MCF 10A (cell line): ENCODE data around the gene GMCL2. TPM values are rescaled to one million over a fixed set of nuclear protein-coding genes. Genes with fewer than 3 reads are reported as not detected.

Source experiments
- BruUV-seq: library from RNA; stranded (reverse); fragments of 400-500 nt; replicated peaks from 2 replicates; lab custom pipeline; 2021; lab: Mats Ljungman, UMichigan
- CTCF ChIA-PET: fragments of 300-600 bp; sonication (Branson Sonifier 250); formaldehyde crosslinking; extraction: SDS; loops from one replicate; lab custom pipeline; 2021; ENCODE audit warnings: antibody characterized with exemption, inconsistent platforms; lab: Yijun Ruan, JAX
- POLR2A ChIA-PET: fragments of 300-600, 350-650 bp; sonication (Branson Sonifier 250); formaldehyde crosslinking; extraction: SDS; loops from one replicate; lab custom pipeline; 2020; ENCODE audit warnings: antibody characterized with exemption, inconsistent platforms; lab: Yijun Ruan, JAX
- DNase-seq: peaks from one replicate; pipeline ENCODE4 v3.0.0-alpha.2; 2018; ENCODE audit not compliant: unreplicated experiment
- H3K27ac Mint-ChIP-seq: one replicate; pipeline ENCODE4 v1.8.0; 2022; ENCODE audit warnings: mild to moderate bottlenecking, low read depth, mixed read lengths; ENCODE audit not compliant: unreplicated experiment
- H3K27me3 Mint-ChIP-seq: one replicate; pipeline ENCODE4 v1.8.0; 2022; ENCODE audit warnings: mixed read lengths; ENCODE audit not compliant: insufficient read depth, unreplicated experiment
- H3K36me3 Mint-ChIP-seq: one replicate; pipeline ENCODE4 v1.8.0; 2022; ENCODE audit warnings: mild to moderate bottlenecking, moderate library complexity, mixed read lengths; ENCODE audit not compliant: insufficient read depth, unreplicated experiment
- H3K4me1 Mint-ChIP-seq: one replicate; pipeline ENCODE4 v1.8.0; 2022; ENCODE audit warnings: mixed read lengths; ENCODE audit not compliant: insufficient read depth, unreplicated experiment
- H3K4me3 Mint-ChIP-seq: one replicate; pipeline ENCODE4 v1.8.0; 2022; ENCODE audit warnings: mild to moderate bottlenecking, moderate library complexity, mixed read lengths; ENCODE audit not compliant: unreplicated experiment
- H3K9me3 Mint-ChIP-seq: one replicate; pipeline ENCODE4 v1.8.0; 2022; ENCODE audit warnings: mixed read lengths; ENCODE audit not compliant: unreplicated experiment
- intact Hi-C: fragments of 100-400 bp; cut with micrococcal nuclease; formaldehyde crosslinking; loops from 2 replicates; pipeline ENCODE4 v1.14.1; 2022
- total RNA-seq: library from RNA; stranded (reverse); gene quantifications from 2 replicates; pipeline ENCODE4 v1.2.3, GENCODE V29; 2022
- TF ChIP-seq, protein P1 (sequence below): fragments of 200-600 bp; IDR thresholded peaks from one replicate; pipeline ENCODE4 v1.8.0; 2022; ENCODE audit warnings: antibody characterized with exemption, mild to moderate bottlenecking; ENCODE audit not compliant: unreplicated experiment

The GMCL2 gene
- total RNA-seq, 1 experiment from 2014 or later, result not detected

GRCh38 chr5:178206166-178207101 lies 19.3 kb upstream of the GMCL2 start:
- TSS peak; percentile 28 for BruUV-seq
- H3K4me1 Mint-ChIP-seq, result peaks cover 40% of the 10 kb centered on the region
- H3K27me3 Mint-ChIP-seq, result no peaks in the 10 kb centered on the region
- peak overlapping the region; percentile 99 for H3K4me3 Mint-ChIP-seq
- POLR2A ChIA-PET, result interaction anchor here (0.5 to 4.9 kb wide), 16 partner anchors 8 to 1201 kb away, joined by 3 to 44 read pairs (median 4); partner anchors contain the start of genes NHP2 and PHYKPL
- TF ChIP-seq, protein P1, sequence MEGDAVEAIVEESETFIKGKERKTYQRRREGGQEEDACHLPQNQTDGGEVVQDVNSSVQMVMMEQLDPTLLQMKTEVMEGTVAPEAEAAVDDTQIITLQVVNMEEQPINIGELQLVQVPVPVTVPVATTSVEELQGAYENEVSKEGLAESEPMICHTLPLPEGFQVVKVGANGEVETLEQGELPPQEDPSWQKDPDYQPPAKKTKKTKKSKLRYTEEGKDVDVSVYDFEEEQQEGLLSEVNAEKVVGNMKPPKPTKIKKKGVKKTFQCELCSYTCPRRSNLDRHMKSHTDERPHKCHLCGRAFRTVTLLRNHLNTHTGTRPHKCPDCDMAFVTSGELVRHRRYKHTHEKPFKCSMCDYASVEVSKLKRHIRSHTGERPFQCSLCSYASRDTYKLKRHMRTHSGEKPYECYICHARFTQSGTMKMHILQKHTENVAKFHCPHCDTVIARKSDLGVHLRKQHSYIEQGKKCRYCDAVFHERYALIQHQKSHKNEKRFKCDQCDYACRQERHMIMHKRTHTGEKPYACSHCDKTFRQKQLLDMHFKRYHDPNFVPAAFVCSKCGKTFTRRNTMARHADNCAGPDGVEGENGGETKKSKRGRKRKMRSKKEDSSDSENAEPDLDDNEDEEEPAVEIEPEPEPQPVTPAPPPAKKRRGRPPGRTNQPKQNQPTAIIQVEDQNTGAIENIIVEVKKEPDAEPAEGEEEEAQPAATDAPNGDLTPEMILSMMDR, result no peak
- intact Hi-C loops, result no loop called here
- CTCF ChIA-PET, result interaction anchor here (0.6 to 1.7 kb wide), 9 partner anchors 20 to 366 kb away, joined by 3 to 7 read pairs (median 3); no protein-coding TSS in a partner anchor
- H3K36me3 Mint-ChIP-seq, result peaks cover 73% of the 10 kb centered on the region
- H3K9me3 Mint-ChIP-seq, result no peaks in the 10 kb centered on the region
- no peak for DNase-seq
- H3K27ac Mint-ChIP-seq, result peak overlapping the region; percentile 53

DNA sequence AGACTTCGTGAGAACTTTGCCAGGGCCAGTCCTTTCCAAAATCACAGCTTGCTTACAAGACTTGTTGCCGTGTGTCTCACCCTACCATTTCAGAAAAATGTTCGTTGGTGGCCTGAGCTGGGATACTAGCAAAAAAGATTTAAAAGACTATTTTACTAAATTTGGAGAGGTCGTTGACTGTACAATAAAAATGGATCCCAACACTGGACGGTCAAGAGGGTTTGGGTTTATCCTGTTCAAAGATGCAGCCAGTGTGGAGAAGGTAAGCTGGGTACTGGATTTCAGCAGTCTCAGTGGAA lies 18.5 kb upstream of the GMCL2 start:
- no peak for DNase-seq
- Mint-ChIP-seq H3K36me3 (peaks cover 65% of the 10 kb centered on the region), H3K4me3 (peak overlapping the region; percentile 99), H3K27me3 (no peaks in the 10 kb centered on the region), H3K27ac (peak overlapping the region; percentile 53), H3K4me1 (peaks cover 40% of the 10 kb centered on the region), H3K9me3 (no peaks in the 10 kb centered on the region)
- POLR2A ChIA-PET, result interaction anchor here (0.6 to 4.9 kb wide), 11 partner anchors 8 to 425 kb away, joined by 3 to 44 read pairs (median 7); partner anchors contain the start of genes NHP2 and PHYKPL
- TF ChIP-seq, protein P1, result no peak
- BruUV-seq, result no TSS peak
- intact Hi-C loops, result loop anchor here (2.0 kb wide), 1 partner anchor 27 kb away; the partner anchor contains the start of gene PHYKPL
- CTCF ChIA-PET, result interaction anchor here (0.6 to 1.7 kb wide), 6 partner anchors 19 to 367 kb away, joined by 3 to 5 read pairs (median 4); no protein-coding TSS in a partner anchor

DNA sequence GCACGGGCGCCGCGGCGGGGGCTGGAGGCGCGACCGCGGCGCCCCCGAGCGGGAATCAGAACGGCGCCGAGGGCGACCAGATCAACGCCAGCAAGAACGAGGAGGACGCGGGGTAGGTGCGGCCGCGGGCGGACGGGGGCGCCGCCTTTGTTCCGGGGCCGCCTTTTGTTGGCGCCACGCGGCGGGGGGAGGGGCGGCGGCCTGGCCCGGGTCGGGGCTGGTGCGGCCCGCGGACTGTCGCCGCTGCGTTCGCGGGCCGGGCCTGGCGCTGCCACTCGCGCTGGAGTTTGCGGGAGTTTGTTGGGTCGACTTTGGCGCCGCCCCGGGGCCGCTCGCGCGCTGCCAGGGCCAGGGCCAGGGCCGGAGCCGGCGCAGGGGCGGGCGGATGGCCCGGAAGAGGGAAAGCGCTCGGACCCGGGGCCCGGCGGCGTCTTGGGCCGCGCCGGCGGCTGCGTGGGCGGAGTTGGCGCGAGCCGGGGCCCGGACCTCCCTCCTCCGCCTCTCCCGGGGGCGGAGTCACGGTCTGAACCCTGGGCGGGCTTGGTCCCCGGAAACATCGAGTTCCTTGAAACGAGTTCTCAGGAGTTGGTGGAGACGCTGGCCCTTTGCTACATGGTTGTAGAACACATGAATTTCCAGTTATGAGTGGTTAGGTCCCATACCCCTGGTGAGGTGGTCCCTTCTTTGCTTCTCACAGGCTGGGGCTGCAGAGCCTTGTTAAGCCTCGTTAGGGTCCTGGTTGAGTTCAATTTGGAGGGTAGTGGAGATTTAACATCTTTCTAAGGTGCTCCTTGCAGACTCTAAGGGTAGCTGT lies 18.0 kb upstream of the GMCL2 start:
- no peaks in the 10 kb centered on the region for H3K9me3 Mint-ChIP-seq
- TF ChIP-seq, protein P1, result no peak
- ChIA-PET CTCF (interaction anchor here (0.7 to 1.7 kb wide), 7 partner anchors 19 to 1354 kb away, joined by 3 to 5 read pairs (median 4); no protein-coding TSS in a partner anchor), POLR2A (interaction anchor here (0.6 to 4.9 kb wide), 33 partner anchors 8 to 1419 kb away, joined by 3 to 44 read pairs (median 5); partner anchors contain the start of genes HNRNPH1, NHP2 and PHYKPL)
- peak; percentile 90 for DNase-seq
- H3K4me1 Mint-ChIP-seq, result peaks cover 42% of the 10 kb centered on the region
- BruUV-seq, result no TSS peak
- H3K27ac Mint-ChIP-seq, result peak overlapping the region; percentile 99
- H3K36me3 Mint-ChIP-seq, result peaks cover 60% of the 10 kb centered on the region
- H3K27me3 Mint-ChIP-seq, result no peaks in the 10 kb centered on the region
- intact Hi-C loops, result loop anchor here (2.0 kb wide), 1 partner anchor 28 kb away; the partner anchor contains the start of gene PHYKPL
- H3K4me3 Mint-ChIP-seq, result peak overlapping the region; percentile 99
